K562 (cell line): Measurements from ENCODE around the gene UGT1A10. TPM values are rescaled to one million over a fixed set of nuclear protein-coding genes. Genes with fewer than 3 reads are reported as not detected.

ENCODE experiments used
- ATAC-seq: fragments of 200-7000 bp; cut with Tn5 transposase; 3 replicates; pipeline ENCODE4 v1.9.1; 2020; ENCODE audit warnings: moderate library complexity
- BruUV-seq: library from RNA; stranded (reverse); fragments of 400-500 nt; replicated peaks from 2 replicates; lab custom pipeline; 2021; lab: Mats Ljungman, UMichigan
- CTCF ChIA-PET: fragments of 300-600 bp; formaldehyde crosslinking; extraction: SDS; loops from one replicate; lab custom pipeline; 2021; ENCODE audit warnings: low intra/inter-chr PET ratio; lab: Yijun Ruan, JAX
- POLR2A ChIA-PET: fragments of 300-600, 350-650 bp; sonication (Branson Sonifier 250); formaldehyde crosslinking; extraction: SDS; loops from one replicate; lab custom pipeline; 2021; ENCODE audit warnings: antibody characterized with exemption, inconsistent platforms; lab: Yijun Ruan, JAX
- DNase-seq, 4 experiments: peaks; one replicate each; pipeline versions ENCODE4 v3.0.0 to v3.0.0-alpha.2; 2011 to 2018; ENCODE audit warnings: low spot score in 3 of 4, mixed read lengths in 3 of 4; ENCODE audit errors: extremely low read depth in 1 of 4
- FAIRE-seq: peaks from 2 replicates; lab custom pipeline; 2011; peaks lifted over from hg19 to GRCh38; lab: Jason Lieb, UNC
- H2AFZ ChIP-seq: 2 replicates; pipeline ENCODE4 v1.6.0; 2011; ENCODE audit warnings: low read depth, low read length, control low read depth, inconsistent platforms
- H3K27ac ChIP-seq: fragments of 200-600 bp; 3 replicates; pipeline ENCODE4 v1.8.0; 2011; ENCODE audit warnings: low read depth, mild to moderate bottlenecking, control low read depth, inconsistent platforms, low read length, moderate library complexity, mixed read lengths; ENCODE audit errors: extremely low read depth
- H3K27me3 ChIP-seq, 2 experiments: fragments of 300-600 bp in 1 of 2; 2 replicates in 1 of 2; 3 replicates in 1 of 2; pipeline versions ENCODE4 v1.6.0 to v1.8.0; 2011; ENCODE audit warnings: inconsistent platforms in 2 of 2, low read length in 2 of 2, mild to moderate bottlenecking in 1 of 2, mixed read lengths in 1 of 2, moderate library complexity in 1 of 2; ENCODE audit not compliant: control insufficient read depth in 2 of 2, insufficient read depth in 2 of 2
- H3K36me3 ChIP-seq: fragments of 300-600 bp; 3 replicates; pipeline ENCODE4 v1.8.0; 2011; ENCODE audit warnings: mild to moderate bottlenecking, low read length, inconsistent platforms; ENCODE audit not compliant: control insufficient read depth, insufficient read depth
- H3K4me1 ChIP-seq, 2 experiments: fragments of 200-600 bp in 1 of 2; replicated peaks in 1 of 2; 2 replicates in 1 of 2; 3 replicates in 1 of 2; pipeline versions ENCODE4 v1.5.1 to v1.8.0; 2011; ENCODE audit warnings: inconsistent platforms in 2 of 2, low read length in 2 of 2, mild to moderate bottlenecking in 1 of 2, mixed read lengths in 1 of 2, moderate library complexity in 1 of 2; ENCODE audit not compliant: control insufficient read depth in 2 of 2, insufficient read depth in 2 of 2
- H3K4me2 ChIP-seq: 2 replicates; pipeline ENCODE4 v1.6.1; 2011; ENCODE audit warnings: low read length, control low read depth, inconsistent platforms, mixed read lengths; ENCODE audit not compliant: insufficient read depth
- H3K4me3 ChIP-seq: fragments of 200-600 bp; sonication (generic), shearing (Covaris generic); 2 replicates; pipeline ENCODE4 v1.5.1; 2016; ENCODE audit warnings: control low read depth, inconsistent platforms
- H3K79me2 ChIP-seq: fragments of 200-600 bp; 3 replicates; pipeline ENCODE4 v1.8.0; 2011; ENCODE audit warnings: low read length, inconsistent platforms; ENCODE audit not compliant: control insufficient read depth, insufficient read depth
- H3K9ac ChIP-seq, 2 experiments: 2 replicates each; pipeline versions ENCODE4 v1.6.0 to v1.6.1; 2011; ENCODE audit warnings: low read depth in 2 of 2, low read length in 2 of 2, control low read depth in 1 of 2, inconsistent platforms in 1 of 2, mild to moderate bottlenecking in 1 of 2, mixed read lengths in 1 of 2; ENCODE audit not compliant: insufficient read depth in 1 of 2
- H3K9me1 ChIP-seq: one replicate; pipeline ENCODE4 v1.6.0; 2011; ENCODE audit warnings: inconsistent platforms, mild to moderate bottlenecking, low read length, moderate library complexity; ENCODE audit not compliant: control insufficient read depth, insufficient read depth
- H3K9me3 ChIP-seq: replicated peaks from 2 replicates; pipeline ENCODE4 v1.5.1; 2011; ENCODE audit warnings: low read depth, low read length, inconsistent platforms; ENCODE audit not compliant: control insufficient read depth, insufficient read depth
- H4K20me1 ChIP-seq: replicated peaks from 2 replicates; pipeline ENCODE4 v1.6.1; 2011; ENCODE audit warnings: low read length, inconsistent platforms, mixed read lengths; ENCODE audit not compliant: control insufficient read depth, insufficient read depth
- FOXK1 ChIP-seq: sonication (generic); formaldehyde crosslinking; IDR thresholded peaks from 2 replicates; pipeline ENCODE4 v1.8.0; 2022; ENCODE audit warnings: missing genetic modification reagents, mild to moderate bottlenecking, borderline replicate concordance
- JUN ChIP-seq, 2 experiments: sonication (generic) in 1 of 2; formaldehyde crosslinking in 1 of 2; IDR thresholded peaks; 2 replicates each; pipeline versions ENCODE4 v1.6.1 to v1.8.0; 2012 to 2022; ENCODE audit warnings: borderline replicate concordance in 2 of 2, mild to moderate bottlenecking in 2 of 2, improper control_type of control experiment in 1 of 2, low read depth in 1 of 2, low read length in 1 of 2, missing genetic modification reagents in 1 of 2
- MEF2A ChIP-seq: IDR thresholded peaks from 2 replicates; pipeline ENCODE4 v1.6.1; 2011; ENCODE audit warnings: low read depth, mild to moderate bottlenecking, low read length, moderate library complexity; ENCODE audit not compliant: control insufficient read depth
- MTA1 ChIP-seq: fragments of 450-650 bp; IDR thresholded peaks from 2 replicates; pipeline ENCODE4 v1.6.1; 2017; ENCODE audit warnings: borderline replicate concordance
- TCF7 ChIP-seq: sonication (generic); IDR thresholded peaks from 2 replicates; pipeline ENCODE4 v1.6.1; 2016; ENCODE audit warnings: antibody characterized with exemption, borderline replicate concordance
- WGBS: fragments of 100-300 bp; shearing (Covaris generic); methylation state at CpG from one replicate; pipeline ENCODE4 v1.1.6; 2016; ENCODE audit warnings: low coverage, mixed read lengths; ENCODE audit not compliant: insufficient coverage; ENCODE audit errors: missing lambda C conversion rate; 5-methylcytosine and 5-hydroxymethylcytosine counted together
- in situ Hi-C: fragments of 300-500 bp; cut with MboI; formaldehyde crosslinking; loops from 4 replicates; pipeline ENCODE4 v1.15.0; 2018; ENCODE audit warnings: inconsistent platforms, mixed read lengths
- intact Hi-C: fragments of 100-400 bp; cut with micrococcal nuclease; formaldehyde crosslinking; loops from 2 replicates; pipeline ENCODE4 v1.14.2; 2022
- polyA plus RNA-seq, 8 experiments: library from polyadenylated mRNA; depleted of rRNA in 4 of 8; stranded (reverse) in 5 of 8; unstranded in 3 of 8; fragments of >200 nt; fragmentation: Nextera tagmentation in 2 of 8; fragmentation: Illumina TruSeq in 1 of 8; extraction: Ambion mirVana in 2 of 8; extraction: Trizol in 1 of 8; gene quantifications; 2 replicates each; pipeline versions ENCODE4 v1.2.1 to v1.2.3, GENCODE V29; 2011 to 2014; ENCODE audit warnings: inconsistent platforms in 1 of 8, missing spikeins in 1 of 8
- total RNA-seq, 7 experiments: library from RNA; depleted of rRNA in 6 of 7; stranded (reverse); fragments of >200 nt in 6 of 7; fragmentation: Illumina TruSeq in 2 of 7; extraction: Trizol in 2 of 7; gene quantifications; 2 replicates each; pipeline versions ENCODE4 v1.2.1 to v1.2.3, GENCODE V29; 2011 to 2021; ENCODE audit warnings: low replicate concordance in 1 of 7

The UGT1A10 gene
- total and polyA plus RNA-seq, 9 of the 15 experiments (the other 6 are each of a cell fraction or from before 2014, with no cell fraction given): not detected

- TF ChIP-seq FOXK1 (CRISPR knock-in tag): no peak
These were observed 162.9 kb downstream of the UGT1A10 start (continued) for GRCh38 chr2:233799087-233799665.

GRCh38 chr2:233799716-233800115 lies 163.5 kb downstream of the UGT1A10 start:
- Histone ChIP-seq H3K4me3 (no peak overlapping the region), H3K9ac (no peak overlapping the region), H3K4me2 (no peak overlapping the region), H3K27me3 (peaks cover 0 to 6% of the 10 kb centered on the region in 2 experiments; a peak in 2 of 5 replicates), H4K20me1 (no peaks in the 10 kb centered on the region), H3K79me2 (no peaks in the 10 kb centered on the region), H2AFZ (no peak overlapping the region), H3K27ac (no peak overlapping the region), H3K9me1 (no peaks in the 10 kb centered on the region), H3K36me3 (no peaks in the 10 kb centered on the region), H3K4me1 (no peaks in the 10 kb centered on the region; a peak in 1 of 5 replicates), H3K9me3 (no peaks in the 10 kb centered on the region)
- no peak for DNase-seq
- ChIA-PET POLR2A (no interaction called here), CTCF (no interaction called here)
- no TSS peak for BruUV-seq
- intact Hi-C loops (no loop called here), in situ Hi-C loops (no loop called here)
- WGBS: 0% methylated on average over 5 of the region's 5 CpGs
- no peak for TF ChIP-seq MEF2A
- no peak for TF ChIP-seq TCF7
- TF ChIP-seq MTA1: no peak
- no peak for TF ChIP-seq JUN (IDR thresholded peaks at IDR 0.05; ENCODE audit: borderline replicate concordance, low read depth, low read length)
- no peak for TF ChIP-seq JUN (CRISPR knock-in tag; IDR thresholded peaks at IDR 0.05; ENCODE audit: borderline replicate concordance)
- no peak for FAIRE-seq
- ATAC-seq: no peak
